GOT3 (cell line): ENCODE measurements around the gene PDZK1IP1.
"Not testable (repeated sequence)": the region's sequence is repeated elsewhere in the genome, so short reads cannot be mapped to it uniquely, and the experiment has no call there.

Experiments
- DNase-seq: peaks from one replicate; lab custom pipeline; 2025; ENCODE audit warnings: mixed read lengths; lab: John Stamatoyannopoulos, UW

Gene PDZK1IP1

DNA sequence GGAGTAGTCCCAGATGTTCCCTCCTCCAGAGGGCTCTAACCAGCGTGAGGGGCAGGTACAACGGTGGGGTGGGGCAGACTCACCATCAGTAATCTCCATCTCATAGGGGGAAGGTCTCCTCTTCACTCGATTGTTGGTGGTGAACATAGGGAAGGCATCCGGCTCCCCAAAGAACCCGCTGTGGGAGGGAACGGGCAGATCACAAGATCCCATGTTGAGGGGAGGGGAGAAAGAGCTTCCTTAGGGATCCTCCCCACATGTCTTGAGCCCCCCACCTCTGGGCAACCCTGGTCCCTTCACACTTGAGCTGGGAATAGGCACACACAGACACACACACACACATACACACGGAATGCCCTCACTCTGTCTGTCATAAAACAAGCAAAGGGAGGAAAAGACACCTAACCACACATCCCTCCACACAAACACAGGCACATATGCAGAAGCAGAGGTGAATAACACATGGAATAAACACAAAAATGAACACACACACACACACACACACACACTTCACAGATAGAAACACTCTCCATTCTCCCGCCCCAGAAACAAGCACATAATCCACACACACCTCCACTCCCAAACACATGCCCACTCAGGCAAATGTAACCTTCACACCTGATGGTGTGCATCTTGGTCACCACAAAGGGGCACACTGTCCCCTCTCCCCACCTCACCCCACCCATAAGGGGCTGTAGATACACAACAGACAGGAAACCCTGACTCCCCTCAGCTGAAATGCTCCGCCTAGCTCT, 34.3 kb upstream of the PDZK1IP1 start:
- no peak for DNase-seq

GRCh38 chr1:47223174-47223920, 33.5 kb upstream of the PDZK1IP1 start:
- DNase-seq = no peak

GRCh38 chr1:47222476-47222875, 32.6 kb upstream of the PDZK1IP1 start:
- no peak for DNase-seq

DNA sequence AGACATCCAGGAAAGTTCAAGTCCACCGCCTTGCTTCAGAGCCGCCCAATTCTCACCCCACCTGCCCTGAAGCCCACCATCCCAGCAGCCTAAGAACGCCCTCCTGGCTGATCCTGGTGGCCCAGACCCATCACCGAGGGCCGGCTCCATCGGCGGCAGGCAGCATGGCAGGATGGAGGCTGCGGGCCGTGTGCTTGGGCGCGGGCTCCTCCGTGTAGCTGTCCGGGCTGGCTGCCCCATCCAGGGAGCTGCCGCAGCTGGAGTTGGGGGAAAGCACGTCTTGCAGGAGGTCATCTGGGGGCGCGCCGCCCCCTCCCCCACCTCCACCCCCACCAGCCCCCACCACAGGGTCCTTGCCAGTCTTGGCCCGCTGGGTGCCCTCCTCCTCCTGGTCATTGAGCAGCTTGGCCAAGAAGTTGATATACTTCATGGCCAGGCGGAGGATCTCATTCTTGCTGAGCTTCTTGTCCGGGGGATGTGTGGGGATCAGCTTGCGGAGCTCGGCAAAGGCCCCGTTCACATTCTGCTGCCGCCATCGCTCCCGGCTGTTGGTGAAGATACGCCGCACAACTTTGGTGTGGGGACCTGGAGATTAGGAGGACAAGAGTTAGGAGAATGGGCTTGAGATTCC, 29.9 kb upstream of the PDZK1IP1 start:
- no peak for DNase-seq

DNA sequence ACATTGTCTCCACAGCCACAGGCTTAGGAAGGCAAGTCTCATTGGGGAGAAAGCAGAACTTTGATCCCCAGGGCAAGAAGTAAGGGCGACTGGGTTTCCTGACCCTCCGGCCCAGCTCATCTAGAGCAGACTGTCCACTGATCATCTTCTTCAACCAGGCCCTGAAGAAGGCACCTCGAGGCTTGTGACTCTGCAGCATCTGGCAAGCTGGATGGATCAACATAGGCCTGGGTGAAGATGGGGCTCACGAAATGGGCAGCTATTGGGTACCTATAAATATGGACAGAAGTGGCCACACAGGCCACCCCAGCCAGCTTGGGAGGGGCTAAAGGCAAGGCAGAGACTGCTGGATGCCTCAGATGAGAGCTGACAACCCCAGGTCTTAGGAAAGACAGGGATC, 29.2 kb upstream of the PDZK1IP1 start:
- no peak for DNase-seq

- no peak for DNase-seq
These were observed 26.6 kb upstream of the PDZK1IP1 start for GRCh38 chr1:47216278-47217059.

GRCh38 chr1:47215713-47216112, 25.9 kb upstream of the PDZK1IP1 start:
- DNase-seq = no peak

DNA sequence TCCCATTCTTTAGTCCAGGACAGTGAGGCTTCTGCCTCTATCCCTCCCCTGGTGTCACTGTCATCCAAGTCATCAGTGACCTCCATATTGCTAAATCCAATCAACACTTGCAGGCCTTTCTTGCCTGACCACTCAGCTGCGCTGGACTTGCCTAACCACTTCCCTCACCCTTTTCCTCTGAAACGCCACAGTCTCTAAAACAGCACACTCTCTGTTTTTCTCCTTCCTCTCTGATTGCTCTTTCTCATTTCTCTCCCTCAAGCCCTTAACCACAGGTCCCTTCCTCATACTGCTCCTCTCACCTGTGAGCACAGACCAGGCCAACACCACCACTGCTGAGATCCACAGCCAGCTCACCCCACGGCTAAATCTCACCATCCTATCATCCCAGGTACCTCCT, 24.7 kb upstream of the PDZK1IP1 start:
- no peak for DNase-seq

DNA sequence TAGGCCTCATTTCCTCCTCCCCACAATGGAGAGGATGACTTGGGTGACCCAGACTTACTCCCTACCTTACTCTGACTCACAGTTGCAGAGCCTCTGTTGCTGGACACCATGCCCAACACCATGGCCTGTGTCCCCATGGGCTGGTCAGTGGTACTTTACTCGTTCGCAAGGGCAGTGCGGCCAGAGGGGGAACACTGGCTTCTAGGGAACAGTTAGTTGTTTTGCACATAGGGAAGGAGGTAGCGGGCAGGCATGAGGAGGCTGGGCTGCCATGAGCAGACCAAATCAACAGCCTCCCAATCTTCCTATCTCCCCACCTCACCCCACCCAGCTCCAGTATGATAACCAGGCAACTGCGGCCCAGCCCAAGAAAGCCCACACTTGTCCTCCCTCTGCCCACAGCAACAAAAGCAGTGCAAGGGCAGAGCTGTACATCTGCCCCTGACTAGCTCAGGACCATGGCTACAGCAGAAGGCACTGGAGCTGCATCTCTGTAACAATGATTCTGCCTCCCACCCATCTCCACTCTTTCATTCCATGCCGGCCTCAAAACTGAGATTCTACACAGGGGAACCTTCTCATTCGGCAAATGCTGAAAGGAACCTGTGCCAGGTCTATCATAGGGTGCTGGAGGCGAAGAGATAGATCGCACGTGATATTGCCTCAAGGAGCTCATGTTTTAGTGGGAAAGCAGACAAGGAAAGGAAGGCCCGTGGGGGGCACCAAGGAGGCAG, 23.6 kb upstream of the PDZK1IP1 start:
- DNase-seq = no peak

- DNase-seq = no peak
These were observed 22.9 kb upstream of the PDZK1IP1 start for GRCh38 chr1:47212636-47213229.

- no peak for DNase-seq
These were observed 22.0 kb upstream of the PDZK1IP1 start for GRCh38 chr1:47211796-47212269.

- DNase-seq = no peak
These were observed 20.8 kb upstream of the PDZK1IP1 start for GRCh38 chr1:47210666-47211065.

DNA sequence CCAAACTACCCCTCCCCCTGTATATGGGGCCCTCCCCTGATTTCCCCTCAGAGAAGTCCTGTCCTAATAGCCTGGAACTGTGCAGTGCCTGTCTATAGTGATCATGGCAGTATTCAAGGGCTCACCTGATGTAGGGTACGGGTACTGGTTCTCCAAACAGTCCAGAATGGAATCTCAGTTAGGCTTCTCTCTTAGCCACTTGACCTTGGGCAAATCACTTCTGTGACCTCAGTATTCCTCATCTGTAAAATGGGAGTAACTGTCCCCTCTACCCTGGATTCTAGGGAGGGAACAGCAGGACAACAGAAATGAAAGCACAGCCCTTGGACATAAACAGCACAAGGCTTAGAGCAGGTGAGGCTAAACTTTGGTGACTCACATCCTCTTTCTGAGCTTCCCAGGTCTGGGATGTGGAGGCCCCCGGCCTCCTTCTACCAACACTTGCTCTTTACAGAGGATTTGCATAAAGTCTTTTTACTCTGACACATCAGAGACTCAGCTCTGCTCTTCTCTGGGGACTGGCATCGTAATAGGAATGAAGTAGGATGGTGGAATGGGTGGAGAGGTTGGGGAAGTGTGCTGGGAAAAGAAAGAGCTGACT, 20.0 kb upstream of the PDZK1IP1 start:
- no peak for DNase-seq

- no peak for DNase-seq
These were observed 19.3 kb upstream of the PDZK1IP1 start for GRCh38 chr1:47209091-47209490.

GRCh38 chr1:47208374-47208850, 18.6 kb upstream of the PDZK1IP1 start:
- DNase-seq = no peak

- DNase-seq = no peak
These were observed 18.1 kb upstream of the PDZK1IP1 start for GRCh38 chr1:47207803-47208373.

DNA sequence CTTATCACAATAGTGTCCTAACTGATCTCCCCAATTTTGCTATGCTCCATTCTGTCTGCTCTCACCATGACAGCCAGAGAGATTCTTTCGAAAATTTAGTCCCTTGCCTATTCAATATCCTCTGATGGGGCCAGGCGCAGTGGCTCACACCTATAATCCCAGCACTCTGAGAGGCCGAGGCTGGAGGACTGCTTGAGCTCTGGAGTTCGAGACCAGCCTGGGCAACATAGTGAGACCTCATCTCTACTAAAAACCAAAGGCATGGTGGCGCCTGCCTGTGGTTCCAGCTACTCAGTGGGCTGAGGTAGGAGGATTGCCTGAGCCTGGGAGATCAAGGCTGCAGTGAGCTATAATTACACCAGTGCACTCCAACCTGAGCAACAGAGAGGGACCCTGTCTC, 16.1 kb upstream of the PDZK1IP1 start:
- DNase-seq = no peak

GRCh38 chr1:47203504-47203903, 13.7 kb upstream of the PDZK1IP1 start:
- DNase-seq = not testable (repeated sequence)

DNA sequence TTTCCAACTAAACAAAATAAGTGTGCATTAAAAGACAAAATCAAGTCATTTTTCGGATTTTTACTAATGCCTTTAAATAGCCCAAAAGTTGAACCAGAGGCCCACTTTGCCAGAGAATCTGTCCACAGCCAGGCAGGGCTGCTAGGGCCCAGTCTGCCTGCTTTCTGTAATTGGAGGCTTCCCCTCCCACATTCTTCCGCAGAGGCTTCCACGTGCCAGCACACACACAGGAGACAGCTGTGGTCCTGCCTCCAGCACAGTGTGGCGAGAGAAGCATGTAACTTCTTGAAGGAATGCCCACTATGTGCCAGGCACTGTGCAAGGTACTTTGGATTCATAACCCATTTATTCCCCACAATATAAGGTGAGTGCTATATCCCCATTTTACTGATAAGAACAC, 11.3 kb upstream of the PDZK1IP1 start:
- no peak for DNase-seq

- no peak for DNase-seq
These were observed 8.4 kb upstream of the PDZK1IP1 start for GRCh38 chr1:47198214-47198613.
